GM18526 (cell line): ENCODE results near the gene PGBD2.

ENCODE experiments used
- POLR2A ChIP-seq: IDR thresholded peaks from 3 replicates; pipeline ENCODE4 v1.6.1; 2011; ENCODE audit not compliant: insufficient read length; ENCODE audit errors: extremely low read depth

PGBD2 gene

DNA sequence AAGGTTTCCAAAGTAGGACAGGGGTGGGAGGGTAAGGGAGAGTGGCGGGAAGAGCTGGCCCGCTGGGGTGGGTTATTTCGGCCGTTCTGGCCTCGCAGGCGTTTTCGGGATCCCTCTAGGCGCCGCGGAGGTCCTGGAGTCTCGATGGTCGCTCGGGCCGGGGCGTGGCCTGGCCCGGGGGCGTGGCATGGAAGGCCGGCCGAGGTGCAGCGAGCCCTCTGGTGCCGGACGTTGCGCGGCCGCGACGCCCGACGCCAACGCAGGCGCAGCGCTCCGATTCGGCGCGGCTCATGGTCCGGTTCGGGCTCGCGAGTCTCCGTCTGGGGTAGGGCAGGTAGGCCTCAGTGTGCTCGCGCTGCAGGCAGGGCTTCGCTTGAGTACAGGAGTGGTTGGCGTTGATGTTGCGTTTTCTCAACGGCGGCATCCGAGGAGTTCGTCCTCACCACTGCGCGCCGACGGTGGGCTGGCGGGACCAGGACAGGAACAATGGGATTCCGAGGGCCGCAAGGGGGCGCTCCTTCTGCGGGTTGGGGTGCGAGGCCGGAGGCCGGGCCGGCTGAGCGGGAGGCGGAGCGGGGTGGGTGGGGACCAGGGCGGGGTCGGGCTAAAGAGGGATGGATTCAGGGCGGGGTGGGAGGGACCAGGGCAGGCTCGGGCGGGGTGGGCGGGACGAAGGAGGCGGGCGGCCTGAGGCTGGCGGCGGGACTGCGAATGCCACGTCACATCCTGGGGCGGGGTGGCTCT is at the start of gene PGBD2:
PGBD2 (plus strand) TSS at position 227 of the 744 bp plus-strand sequence. CDS start 7,628 bp downstream, outside the sequence.
- peak; percentile 93 for TF ChIP-seq POLR2A

DNA sequence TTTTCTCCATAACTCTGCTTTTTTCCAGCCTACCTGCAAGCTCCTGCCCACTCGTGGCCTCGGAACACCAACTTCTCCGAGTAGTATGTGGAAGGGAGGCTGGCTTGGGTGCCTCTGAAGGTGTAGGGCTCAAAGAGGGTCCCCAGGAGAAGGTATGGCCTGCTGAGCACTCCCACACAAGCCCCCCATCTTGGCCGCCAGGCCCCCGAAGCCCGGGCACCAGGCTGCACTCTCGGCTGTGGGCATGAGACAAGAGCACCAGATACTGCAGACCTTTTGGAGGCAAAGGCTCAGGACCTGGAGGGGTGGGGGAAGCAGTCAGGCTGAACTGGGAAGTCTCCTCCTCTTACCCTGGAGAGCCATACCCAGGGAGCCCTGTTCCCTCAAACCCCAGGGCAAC is 48.8 kb upstream of the PGBD2 start:
- no peak for TF ChIP-seq POLR2A

GRCh38 chr1:248857749-248858095 is 48.3 kb upstream of the PGBD2 start:
- peak; percentile 14 for TF ChIP-seq POLR2A

DNA sequence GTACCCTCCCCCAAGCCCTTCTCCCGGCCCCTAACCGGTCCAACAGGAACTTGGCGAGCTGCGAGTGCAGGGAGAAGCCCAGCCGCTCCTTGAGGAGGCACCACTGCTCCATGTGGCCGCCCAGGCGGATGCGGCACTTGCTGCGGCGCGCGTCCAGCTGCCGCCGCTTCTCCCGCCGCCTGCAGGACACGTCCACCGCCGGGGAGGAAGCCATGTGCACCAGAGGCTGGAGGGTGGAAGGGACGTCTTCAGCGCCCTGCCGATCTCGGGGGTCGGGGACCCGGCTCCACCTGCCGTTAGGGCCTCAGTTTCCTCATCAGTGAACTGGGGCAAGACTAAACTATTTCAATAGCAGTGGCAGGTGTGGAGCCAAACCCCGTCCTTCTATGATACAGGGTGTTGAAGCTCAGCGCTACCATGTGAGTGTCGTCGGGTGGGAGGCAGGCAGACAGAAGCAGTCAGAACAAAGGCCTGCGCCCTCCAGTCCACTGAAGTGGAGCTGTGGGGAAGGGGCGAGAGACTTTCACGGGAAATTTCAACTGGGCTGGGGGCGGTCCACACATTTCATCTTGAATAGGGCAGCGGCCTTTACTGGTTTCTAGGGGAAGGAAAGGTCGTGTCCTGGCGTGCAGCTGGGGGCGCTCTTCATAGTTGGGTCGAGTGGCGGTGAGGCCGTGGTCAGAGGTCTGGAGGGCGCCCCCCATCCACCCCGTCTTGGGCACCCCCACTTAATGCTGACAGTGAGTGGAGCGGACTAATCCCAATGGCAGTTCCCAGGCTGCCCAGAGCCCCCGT is 47.7 kb upstream of the PGBD2 start:
- TF ChIP-seq POLR2A = peak; percentile 25

- TF ChIP-seq POLR2A = peak; percentile 93
Measured at GRCh38 chr1:248858891-248859889, 46.8 kb upstream of the PGBD2 start, which contains the start of gene ZNF692. Gene ZNF692 (minus strand): TSS chr1:248859085. CDS start chr1:248858309, 776 bp downstream.

GRCh38 chr1:248860007-248860406 is 46.0 kb upstream of the PGBD2 start:
- no peak for TF ChIP-seq POLR2A

DNA sequence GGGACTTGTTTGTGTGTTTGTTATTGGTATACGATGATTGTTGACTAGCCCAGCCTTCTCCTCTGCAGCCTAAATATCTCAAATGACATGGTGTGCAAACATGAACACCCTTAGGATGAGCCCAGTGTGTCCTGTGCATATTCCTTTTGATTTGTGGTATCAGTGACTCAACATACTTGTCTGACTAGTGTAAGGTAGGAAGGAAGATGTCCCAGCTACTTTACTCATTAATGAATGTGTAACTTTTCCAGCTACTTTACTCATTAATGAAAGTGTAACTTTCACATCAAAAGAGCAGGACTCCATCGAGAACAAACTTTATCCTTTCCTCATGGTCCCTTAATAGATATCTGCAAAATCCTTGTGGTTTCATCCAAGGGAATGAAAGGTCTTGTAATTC is 44.4 kb upstream of the PGBD2 start:
- no peak for TF ChIP-seq POLR2A

DNA sequence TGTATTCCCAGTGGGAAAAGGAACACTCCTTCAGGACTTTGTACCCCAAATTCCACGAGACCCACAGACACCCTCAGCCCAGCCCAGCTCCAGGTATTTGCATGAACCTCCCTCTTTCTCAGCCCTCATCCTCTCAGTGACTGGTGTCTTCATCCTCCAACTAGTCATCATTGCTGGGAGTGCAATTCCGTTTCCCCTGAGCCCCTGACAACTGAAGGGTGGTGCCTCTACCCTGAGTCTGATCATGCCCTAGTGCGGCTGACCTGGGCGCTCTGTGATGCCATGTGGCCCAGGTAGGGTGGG is 43.4 kb upstream of the PGBD2 start:
- TF ChIP-seq POLR2A = no peak

DNA sequence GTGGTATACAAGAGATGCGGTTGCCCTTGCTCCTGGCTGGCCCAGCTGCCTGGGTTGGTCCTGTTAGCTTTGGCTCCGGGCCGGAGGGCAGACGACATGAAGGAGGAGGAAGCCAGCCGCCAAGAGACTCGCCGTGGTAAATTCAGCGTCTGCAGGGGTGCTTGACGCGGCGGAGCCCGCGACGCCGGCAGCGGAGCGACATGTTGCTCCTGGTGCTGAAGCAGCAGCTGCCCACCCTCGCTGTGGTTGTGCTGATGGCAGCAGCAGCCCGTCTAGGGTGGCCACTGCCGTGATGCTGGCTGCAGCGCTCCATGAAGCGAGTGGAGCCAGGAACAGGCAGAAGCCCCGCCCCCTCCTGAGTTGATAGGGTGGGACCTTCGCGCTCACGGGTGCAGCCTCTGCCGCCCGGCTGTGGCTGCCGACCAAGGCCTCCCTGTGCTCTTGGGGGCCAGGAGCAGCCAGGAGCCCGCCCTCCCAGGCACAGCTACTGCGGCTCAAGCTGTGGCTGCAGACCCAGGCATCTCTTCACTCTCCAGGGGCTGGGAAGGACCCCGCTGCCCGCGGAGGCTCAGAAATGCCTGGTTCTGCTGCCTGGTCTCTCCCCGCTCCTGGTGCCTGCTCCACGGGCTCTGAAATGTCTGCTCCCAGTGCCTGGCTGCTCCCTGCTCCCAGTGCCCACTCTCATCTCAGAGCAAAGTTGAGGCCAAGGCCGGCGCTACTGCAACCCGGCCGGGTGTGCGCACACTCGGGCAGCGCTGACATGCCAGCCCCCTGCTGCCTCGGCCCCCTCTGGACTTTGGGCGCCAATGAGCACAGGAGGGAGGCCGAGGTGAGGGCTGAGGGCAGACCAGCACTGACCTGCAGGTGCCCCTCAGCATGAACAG is 42.8 kb upstream of the PGBD2 start:
- TF ChIP-seq POLR2A = peak; percentile 75

DNA sequence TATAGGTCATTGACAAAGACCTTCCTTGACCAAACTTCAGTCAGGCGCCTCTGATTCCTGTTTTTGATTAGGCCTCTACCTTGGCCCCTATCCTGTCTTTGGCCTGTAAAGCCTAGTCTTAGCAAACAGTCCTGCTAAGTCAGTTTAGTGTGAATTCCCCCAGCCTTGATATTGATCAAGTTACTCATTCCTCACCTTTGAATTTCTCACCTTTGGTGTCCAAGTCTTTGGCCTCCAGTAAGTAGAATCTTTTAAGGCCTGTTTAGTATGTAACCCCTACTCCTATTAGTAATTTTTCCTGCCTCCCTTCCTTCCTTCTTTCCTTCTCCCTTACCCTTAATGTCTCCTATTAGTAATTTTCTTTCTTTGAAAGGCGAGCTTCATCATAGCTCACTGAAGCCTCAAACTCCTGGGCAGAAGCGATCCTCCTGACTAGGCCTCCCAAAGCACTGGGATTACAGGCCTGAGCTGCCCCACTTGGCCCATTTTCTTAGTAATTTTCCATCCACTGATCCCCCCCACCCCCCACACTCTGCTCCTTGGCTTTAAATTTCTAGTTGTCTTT is 34.1 kb upstream of the PGBD2 start:
- no peak for TF ChIP-seq POLR2A

DNA sequence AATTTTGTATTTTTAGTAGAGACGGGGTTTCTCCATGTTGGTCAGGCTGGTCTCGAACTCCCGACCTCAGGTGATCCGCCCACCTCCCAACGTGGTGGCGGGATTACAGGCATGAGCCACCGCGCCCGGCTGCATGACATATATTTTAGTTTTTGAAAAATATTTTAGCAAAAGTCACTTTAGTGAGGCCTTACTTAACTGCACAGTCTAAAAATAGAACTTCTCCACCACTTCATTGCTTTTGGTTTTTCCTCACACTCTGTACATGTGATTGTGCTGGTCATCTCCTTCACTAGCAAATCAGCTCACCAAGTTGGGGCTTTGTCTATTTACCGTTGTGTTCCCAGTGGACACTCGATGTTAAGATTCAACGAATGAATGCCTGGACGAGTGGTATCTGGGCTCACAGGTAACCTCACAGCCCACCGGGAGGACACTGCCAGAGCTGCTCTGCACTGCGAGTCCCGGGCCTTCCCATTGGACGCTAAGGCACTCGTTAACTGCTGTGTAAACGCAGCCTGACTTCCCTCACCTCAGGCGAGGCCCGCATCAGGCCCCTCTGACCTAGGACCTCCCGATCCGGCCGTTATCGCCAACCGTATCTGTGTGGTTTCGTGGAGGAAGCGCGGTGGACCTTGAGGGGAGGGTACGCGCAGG is 33.2 kb upstream of the PGBD2 start:
- TF ChIP-seq POLR2A = no peak

- TF ChIP-seq POLR2A = peak; percentile 33
Measured at GRCh38 chr1:248873409-248873992, 32.5 kb upstream of the PGBD2 start.

GRCh38 chr1:248873993-248874533 is 32.0 kb upstream of the PGBD2 start:
- no peak for TF ChIP-seq POLR2A

DNA sequence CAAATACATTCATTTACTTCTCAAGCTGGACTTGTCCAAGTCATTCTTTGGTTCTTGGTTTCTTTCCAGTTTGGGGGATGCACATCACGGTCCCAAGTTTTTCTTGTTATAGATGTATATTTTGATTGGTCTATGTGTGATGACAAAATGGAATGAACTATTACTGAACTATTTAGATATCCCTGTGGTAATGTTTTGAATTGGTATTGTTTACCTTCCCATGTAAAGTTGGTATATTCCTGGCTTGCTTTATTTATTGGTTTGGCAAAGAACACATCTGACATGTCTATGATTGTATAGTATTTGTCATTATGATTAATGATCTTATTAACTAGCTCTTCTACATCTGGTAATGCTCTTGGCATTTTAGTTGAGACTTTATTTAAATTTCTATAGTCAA is 24.8 kb upstream of the PGBD2 start:
- no peak for TF ChIP-seq POLR2A
